ENCODE data around the gene PAX4. TPM values are rescaled to one million over a fixed set of nuclear protein-coding genes. Genes with fewer than 3 reads are reported as not detected.

Gene PAX4
- total and polyA plus RNA-seq, 2 of the 4 experiments (the other 2 are of a cell fraction) = not detected

GRCh38 chr7:127651556-127652332, 33.8 kb upstream of the PAX4 start, which contains the start of gene SND1 (continued):
- peak; percentile 81; the same call in 1 of the 2 replicates for TF ChIP-seq MAZ (IDR thresholded peaks at IDR 0.05; ENCODE audit: borderline replicate concordance, low read depth, low read length)
- TF ChIP-seq BHLHE40 (IDR thresholded peaks at IDR 0.05; ENCODE audit: low read depth, low read length) = peak; percentile 72; the same call in 1 of the 2 replicates

- ChIA-PET CTCF (no interaction called here), POLR2A (ENCODE audit: unreplicated experiment) (no interaction called here)
- Histone ChIP-seq H3K4me1 (ENCODE audit: control insufficient read depth, insufficient read depth, low read length) (peaks cover 8% of the 10 kb centered on the region), H2AFZ (replicated peaks; ENCODE audit: low read length, poor library complexity) (peak overlapping the region; percentile 91), H3K23ac (ENCODE audit: low read depth, low read length) (peak overlapping the region; percentile 80), H3K4me2 (ENCODE audit: low read depth, low read length) (peak overlapping the region; percentile 76), H3K27ac (ENCODE audit: insufficient read depth, low read length) (peak overlapping the region; percentile 86), H3K56ac (ENCODE audit: extremely low read depth, insufficient read depth, low read length) (peak overlapping the region; percentile 88), H2AK5ac (ENCODE audit: low read depth, low read length) (peak overlapping the region; percentile 97), H3K27me3 (ENCODE audit: control insufficient read depth, insufficient read depth, low read length) (no peaks in the 10 kb centered on the region), H2BK5ac (ENCODE audit: low read depth, low read length, poor library complexity, severe bottlenecking) (peak overlapping the region; percentile 79), H2BK20ac (ENCODE audit: low read depth, low read length) (peak overlapping the region; percentile 36; the same call in 1 of the 2 replicates), H4K91ac (ENCODE audit: insufficient read depth, low read depth, low read length) (peak overlapping the region; percentile 96), H3K14ac (replicated peaks; ENCODE audit: low read depth, low read length) (peak overlapping the region; percentile 97), H4K5ac (ENCODE audit: low read depth, low read length) (peak overlapping the region; percentile 91), H3K9me3 (ENCODE audit: control insufficient read depth, insufficient read depth, low read length) (no peaks in the 10 kb centered on the region), H3K79me1 (ENCODE audit: low read depth in 1 of 2, low read length in 2 of 2) (peaks cover 13 to 47% of the 10 kb centered on the region in 2 experiments; a peak in 3 of 4 replicates), H3K9ac (ENCODE audit: low read depth, low read length) (peak overlapping the region; percentile 58), H3K36me3 (ENCODE audit: control insufficient read depth, insufficient read depth, low read length) (no peaks in the 10 kb centered on the region; the same call in 1 of the 2 replicates), H4K20me1 (ENCODE audit: insufficient read depth, low read length) (peaks cover 39% of the 10 kb centered on the region), H3K18ac (ENCODE audit: low read depth, low read length) (peak overlapping the region; percentile 53), H2BK120ac (ENCODE audit: low read depth, low read length) (peak overlapping the region; percentile 48), H3K9me1 (ENCODE audit: insufficient read depth, low read length) (peaks cover 18% of the 10 kb centered on the region; the same call in 1 of the 2 replicates), H3K4ac (ENCODE audit: low read depth, low read length) (peak overlapping the region; percentile 98), H3K4me3 (ENCODE audit: insufficient read depth, low read depth, low read length) (peak overlapping the region; percentile 55), H2BK15ac (ENCODE audit: low read depth, low read length) (peak overlapping the region; percentile 49; the same call in 2 of the 3 replicates), H4K8ac (ENCODE audit: low read depth in 2 of 2, low read length in 2 of 2) (peak overlapping the region; percentile 99 to 100), H2AK9ac (replicated peaks; ENCODE audit: low read depth, low read length, poor library complexity) (peak overlapping the region; percentile 98)
- intact Hi-C loops (cut with micrococcal nuclease) (no loop called here), in situ Hi-C loops (cut with MboI; ENCODE audit: low sequenced_read_pairs) (no loop called here), dilution Hi-C loops (cut with HindIII; ENCODE audit: low sequenced_read_pairs, unreplicated experiment) (no loop called here)
- ATAC-seq (ENCODE audit: low read depth) (no peak; the same call in 1 of the 2 replicates), DNase-seq (peak; percentile 39)
- WGBS, 2 experiments (ENCODE audit: extremely low coverage in 2 of 2, insufficient read length in 1 of 2) = 58% methylated on average over 11 of the region's 29 CpGs; no CpG with 5 or more reads in 1 of the 2 experiments
- BruUV-seq (replicated peaks) = TSS peak; percentile 98
- TF ChIP-seq MAZ (IDR thresholded peaks at IDR 0.05; ENCODE audit: borderline replicate concordance, low read depth, low read length) (no peak), CHD1 (IDR thresholded peaks at IDR 0.05; ENCODE audit: low read depth, low read length) (no peak), RFX5 (IDR thresholded peaks at IDR 0.05; ENCODE audit: low read depth, low read length) (no peak), POLR2A (IDR thresholded peaks at IDR 0.05; ENCODE audit: low read depth, low read length) (no peak; the same call in 1 of the 2 replicates), CTCF (conservative IDR thresholded peaks at IDR 0.05; ENCODE audit: low read depth, low read length) (no peak), MAFK (IDR thresholded peaks at IDR 0.05; ENCODE audit: low read depth, low read length) (no peak), FOS (IDR thresholded peaks at IDR 0.05; ENCODE audit: low read depth, low read length) (no peak)
Observed at GRCh38 chr7:127650847-127651555, 33.1 kb upstream of the PAX4 start.

Data from IMR-90 (cell line).